Spleen (tissue), 7 donors: ENCODE results near the gene BCL3.

Experiments
- POLR2A ChIP-seq, 3 donors: fragments of 450-650 bp; IDR thresholded peaks; one replicate each; pipeline ENCODE4 v1.5.1; 2017; ENCODE audit warnings: antibody characterized with exemption in 3 of 3, mild to moderate bottlenecking in 1 of 3
- POLR2AphosphoS5 ChIP-seq, 3 donors: sonication (generic); formaldehyde crosslinking; IDR thresholded peaks; one replicate each; pipeline ENCODE4 v1.5.1; 2017; ENCODE audit warnings: antibody characterized with exemption in 3 of 3
- TF ChIP-seq, protein P1 (sequence below), 11 experiments: fragments of 200-600 bp in 7 of 11; fragments of 450-650 bp in 4 of 11; sonication (generic) in 4 of 11; IDR thresholded peaks in 8 of 11; conservative IDR thresholded peaks in 3 of 11; 1 replicate in 7 of 11; 2 replicates in 4 of 11; pipeline versions ENCODE4 v1.4.0 to v1.8.0; 2016 to 2021; ENCODE audit warnings: antibody characterized with exemption in 11 of 11, inconsistent platforms in 4 of 11, mild to moderate bottlenecking in 1 of 11
- donor health status: DM: no; HTN: no; CAD: no; lungs with moderate emphysema.
- donor health status: DM: no; HTN: no; CAD: no.
- donor health status: DM: no; HTN: no; CAD: no.

DNA sequence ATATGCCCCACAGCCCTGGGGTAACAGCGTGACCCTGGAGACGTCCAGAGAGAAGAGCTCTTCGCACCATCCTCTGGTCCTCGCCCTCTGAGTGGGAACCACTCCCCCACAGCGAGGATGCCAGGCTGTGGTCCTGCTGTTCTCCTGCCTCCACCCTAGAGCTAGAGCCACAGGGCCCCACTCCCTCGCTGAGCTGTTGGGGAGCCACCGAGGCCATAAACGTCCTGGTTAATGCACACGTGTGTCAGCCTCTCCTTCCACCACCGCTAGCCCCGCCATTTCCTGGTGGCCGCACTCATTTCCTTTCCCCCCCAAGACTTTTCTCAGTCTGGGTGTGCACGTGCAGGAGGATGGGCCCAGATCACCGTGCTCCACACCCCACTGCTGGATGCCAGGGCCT is 38.0 kb upstream of the BCL3 start:
- TF ChIP-seq, protein P1, sequence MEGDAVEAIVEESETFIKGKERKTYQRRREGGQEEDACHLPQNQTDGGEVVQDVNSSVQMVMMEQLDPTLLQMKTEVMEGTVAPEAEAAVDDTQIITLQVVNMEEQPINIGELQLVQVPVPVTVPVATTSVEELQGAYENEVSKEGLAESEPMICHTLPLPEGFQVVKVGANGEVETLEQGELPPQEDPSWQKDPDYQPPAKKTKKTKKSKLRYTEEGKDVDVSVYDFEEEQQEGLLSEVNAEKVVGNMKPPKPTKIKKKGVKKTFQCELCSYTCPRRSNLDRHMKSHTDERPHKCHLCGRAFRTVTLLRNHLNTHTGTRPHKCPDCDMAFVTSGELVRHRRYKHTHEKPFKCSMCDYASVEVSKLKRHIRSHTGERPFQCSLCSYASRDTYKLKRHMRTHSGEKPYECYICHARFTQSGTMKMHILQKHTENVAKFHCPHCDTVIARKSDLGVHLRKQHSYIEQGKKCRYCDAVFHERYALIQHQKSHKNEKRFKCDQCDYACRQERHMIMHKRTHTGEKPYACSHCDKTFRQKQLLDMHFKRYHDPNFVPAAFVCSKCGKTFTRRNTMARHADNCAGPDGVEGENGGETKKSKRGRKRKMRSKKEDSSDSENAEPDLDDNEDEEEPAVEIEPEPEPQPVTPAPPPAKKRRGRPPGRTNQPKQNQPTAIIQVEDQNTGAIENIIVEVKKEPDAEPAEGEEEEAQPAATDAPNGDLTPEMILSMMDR (IDR thresholded peaks at IDR 0.05 in 8 of 11, conservative IDR thresholded peaks at IDR 0.05 in 3 of 11), result no peak
- TF ChIP-seq POLR2A (IDR thresholded peaks at IDR 0.05), result no peak
- no peak for TF ChIP-seq POLR2AphosphoS5 (IDR thresholded peaks at IDR 0.05)
